Liver (tissue), 3 donors: ENCODE measurements around the gene AOPEP.

Experiments used
- ATF3 ChIP-seq: IDR thresholded peaks from 2 replicates; pipeline ENCODE4 v1.6.1; 2016; ENCODE audit warnings: antibody characterized with exemption
- CTCF ChIP-seq: fragments of 150-350 bp; IDR thresholded peaks from 2 replicates; pipeline ENCODE4 v1.5.1; 2017; ENCODE audit warnings: improper control_type of control experiment, low read depth, low read length; ENCODE audit not compliant: missing input control
- GABPA ChIP-seq, 2 donors: IDR thresholded peaks in 1 of 2; conservative IDR thresholded peaks in 1 of 2; 2 replicates each; pipeline ENCODE4 v1.6.1; 2016; ENCODE audit warnings: antibody characterized with exemption in 2 of 2, mild to moderate bottlenecking in 1 of 2, moderate library complexity in 1 of 2
- HNF4A ChIP-seq, 2 donors: conservative IDR thresholded peaks; 2 replicates each; pipeline ENCODE4 v1.6.1; 2016; ENCODE audit warnings: antibody characterized with exemption in 2 of 2, mild to moderate bottlenecking in 2 of 2
- RAD21 ChIP-seq, 2 donors: IDR thresholded peaks; 2 replicates each; pipeline ENCODE4 v1.6.1; 2016; ENCODE audit warnings: antibody characterized with exemption in 2 of 2, mild to moderate bottlenecking in 2 of 2
- REST ChIP-seq: IDR thresholded peaks from 2 replicates; pipeline ENCODE4 v1.6.1; 2016; ENCODE audit warnings: antibody characterized with exemption, mild to moderate bottlenecking
- RXRA ChIP-seq, 2 donors: IDR thresholded peaks; 2 replicates each; pipeline ENCODE4 v1.6.1; 2017 to 2018; ENCODE audit warnings: antibody characterized with exemption in 2 of 2, mild to moderate bottlenecking in 1 of 2
- SP1 ChIP-seq: IDR thresholded peaks from 2 replicates; pipeline ENCODE4 v1.6.1; 2018; ENCODE audit warnings: antibody characterized with exemption, mild to moderate bottlenecking
- YY1 ChIP-seq: IDR thresholded peaks from 2 replicates; pipeline ENCODE4 v1.6.1; 2016; ENCODE audit warnings: antibody characterized with exemption, mild to moderate bottlenecking
- donor health status: healthy.
- donor health status: healthy.

- peak; percentile 50 to 59 for TF ChIP-seq RXRA (IDR thresholded peaks at IDR 0.05)
- TF ChIP-seq REST, result no peak
- TF ChIP-seq CTCF, result no peak
- peak; percentile 62 for TF ChIP-seq SP1
- TF ChIP-seq GABPA (IDR thresholded peaks at IDR 0.05 in 1 of 2, conservative IDR thresholded peaks at IDR 0.05 in 1 of 2), result no peak
- TF ChIP-seq YY1, result no peak
- peak; percentile 52 to 58 for TF ChIP-seq HNF4A (conservative IDR thresholded peaks at IDR 0.05)
- peak; percentile 44 to 58 for TF ChIP-seq RAD21 (IDR thresholded peaks at IDR 0.05)
- TF ChIP-seq ATF3, result no peak
Measured at GRCh38 chr9:94692601-94693000, 33.9 kb upstream of the AOPEP start.
